Brain microvascular endothelial cell (primary cell): ENCODE measurements around the gene BAZ1B.

Source experiments
- DNase-seq: peaks from one replicate; pipeline ENCODE4 v3.0.0-alpha.2; 2020
- H3K27ac ChIP-seq: fragments of 250-450 bp; sonication (Bioruptor Pico); 2 replicates; pipeline ENCODE4 v1.5.1; 2020; ENCODE audit warnings: mild to moderate bottlenecking, moderate library complexity
- H3K27me3 ChIP-seq: fragments of 250-450 bp; sonication (Bioruptor Pico); replicated peaks from 2 replicates; pipeline ENCODE4 v1.5.1; 2020; ENCODE audit warnings: mild to moderate bottlenecking
- H3K36me3 ChIP-seq: fragments of 250-450 bp; sonication (Bioruptor Pico); replicated peaks from 2 replicates; pipeline ENCODE4 v1.5.1; 2020; ENCODE audit warnings: mild to moderate bottlenecking
- H3K4me3 ChIP-seq: 2 replicates; pipeline ENCODE4 v1.5.1; 2011; ENCODE audit warnings: low read depth, mild to moderate bottlenecking, control low read depth, low read length, moderate library complexity
- in situ Hi-C: cut with HindIII; loops from 2 replicates; pipeline ENCODE4 v1.10.0; 2017; ENCODE audit warnings: low sequenced_read_pairs, low pct_ligation_motif_present
- TF ChIP-seq, protein P1 (sequence below): IDR thresholded peaks from 2 replicates; pipeline ENCODE4 v1.5.1; 2011; ENCODE audit warnings: low read depth, mild to moderate bottlenecking, moderate library complexity, low read length, control low read depth, inconsistent platforms; ENCODE audit errors: missing control alignments

Gene BAZ1B

DNA sequence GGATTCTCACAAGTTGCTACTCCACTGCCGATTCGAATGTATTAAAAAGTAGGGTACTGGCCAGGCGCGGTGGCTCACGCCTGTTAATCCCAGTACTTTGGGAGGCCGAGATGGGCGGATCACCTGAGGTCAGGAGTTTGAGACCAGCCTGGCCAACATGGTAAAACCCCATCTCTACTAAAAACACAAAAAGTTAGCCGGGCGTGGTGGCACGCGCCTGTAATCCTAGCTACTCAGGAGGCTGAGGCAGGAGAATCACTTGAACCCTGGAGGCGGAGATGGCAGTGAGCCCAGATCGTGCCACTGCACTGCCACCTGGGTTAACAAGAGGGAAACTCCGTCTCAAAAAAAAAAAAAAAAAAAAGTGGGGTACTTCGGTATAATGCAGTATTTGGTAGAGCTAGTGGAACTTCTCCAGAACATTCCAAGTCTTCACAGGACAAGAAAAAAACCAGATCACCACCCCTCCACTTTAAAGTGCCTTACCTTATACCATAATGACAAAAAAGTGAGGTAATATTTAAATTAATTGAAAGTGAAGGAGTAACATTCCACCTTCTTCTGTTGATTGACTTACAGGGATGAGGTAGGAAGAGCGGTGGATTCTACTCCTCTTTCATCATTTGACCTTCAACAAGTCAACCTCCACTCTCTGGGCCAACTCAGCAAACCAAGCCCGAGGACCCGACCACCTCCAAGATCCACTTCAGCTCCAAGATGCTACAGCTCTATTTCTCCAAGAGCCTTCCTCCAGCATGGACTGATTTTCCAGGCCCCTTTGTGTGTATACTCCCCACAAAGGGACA is 2.0 kb downstream of the BAZ1B start:
- in situ Hi-C loops, result no loop called here
- peak overlapping the region; percentile 4 for H3K27ac ChIP-seq
- DNase-seq, result no peak

DNA sequence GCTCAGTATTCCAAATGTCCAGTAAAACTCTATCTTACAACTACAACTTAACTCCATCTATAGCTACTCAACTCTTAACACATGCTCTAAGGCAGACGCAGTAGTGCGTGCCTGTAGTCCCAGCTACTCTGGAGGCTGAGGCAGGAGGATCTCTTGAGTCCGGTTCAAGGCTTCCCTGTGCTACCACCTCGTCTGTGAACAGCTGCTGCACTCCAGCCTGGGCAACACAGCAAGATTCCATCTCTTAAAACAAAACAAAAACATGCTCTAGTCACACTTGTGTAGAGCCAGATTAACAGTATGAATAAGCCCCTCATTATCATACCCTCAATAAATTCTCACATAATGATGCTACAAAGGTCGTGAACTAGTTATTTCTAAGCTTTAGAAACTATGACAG is 3.6 kb downstream of the BAZ1B start:
- in situ Hi-C loops, result no loop called here
- H3K27me3 ChIP-seq, result no peaks in the 10 kb centered on the region
- DNase-seq, result no peak
- H3K4me3 ChIP-seq, result no peak overlapping the region
- no peak overlapping the region for H3K27ac ChIP-seq
- H3K36me3 ChIP-seq, result peaks cover 4% of the 10 kb centered on the region
- TF ChIP-seq, protein P1, sequence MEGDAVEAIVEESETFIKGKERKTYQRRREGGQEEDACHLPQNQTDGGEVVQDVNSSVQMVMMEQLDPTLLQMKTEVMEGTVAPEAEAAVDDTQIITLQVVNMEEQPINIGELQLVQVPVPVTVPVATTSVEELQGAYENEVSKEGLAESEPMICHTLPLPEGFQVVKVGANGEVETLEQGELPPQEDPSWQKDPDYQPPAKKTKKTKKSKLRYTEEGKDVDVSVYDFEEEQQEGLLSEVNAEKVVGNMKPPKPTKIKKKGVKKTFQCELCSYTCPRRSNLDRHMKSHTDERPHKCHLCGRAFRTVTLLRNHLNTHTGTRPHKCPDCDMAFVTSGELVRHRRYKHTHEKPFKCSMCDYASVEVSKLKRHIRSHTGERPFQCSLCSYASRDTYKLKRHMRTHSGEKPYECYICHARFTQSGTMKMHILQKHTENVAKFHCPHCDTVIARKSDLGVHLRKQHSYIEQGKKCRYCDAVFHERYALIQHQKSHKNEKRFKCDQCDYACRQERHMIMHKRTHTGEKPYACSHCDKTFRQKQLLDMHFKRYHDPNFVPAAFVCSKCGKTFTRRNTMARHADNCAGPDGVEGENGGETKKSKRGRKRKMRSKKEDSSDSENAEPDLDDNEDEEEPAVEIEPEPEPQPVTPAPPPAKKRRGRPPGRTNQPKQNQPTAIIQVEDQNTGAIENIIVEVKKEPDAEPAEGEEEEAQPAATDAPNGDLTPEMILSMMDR, result no peak

More for the DNA sequence above, 2.0 kb downstream of the BAZ1B start:
- Histone ChIP-seq H3K4me3 (peak overlapping the region; percentile 77), H3K36me3 (peaks cover 4% of the 10 kb centered on the region), H3K27me3 (no peaks in the 10 kb centered on the region)
- TF ChIP-seq, protein P1, result no peak

DNA sequence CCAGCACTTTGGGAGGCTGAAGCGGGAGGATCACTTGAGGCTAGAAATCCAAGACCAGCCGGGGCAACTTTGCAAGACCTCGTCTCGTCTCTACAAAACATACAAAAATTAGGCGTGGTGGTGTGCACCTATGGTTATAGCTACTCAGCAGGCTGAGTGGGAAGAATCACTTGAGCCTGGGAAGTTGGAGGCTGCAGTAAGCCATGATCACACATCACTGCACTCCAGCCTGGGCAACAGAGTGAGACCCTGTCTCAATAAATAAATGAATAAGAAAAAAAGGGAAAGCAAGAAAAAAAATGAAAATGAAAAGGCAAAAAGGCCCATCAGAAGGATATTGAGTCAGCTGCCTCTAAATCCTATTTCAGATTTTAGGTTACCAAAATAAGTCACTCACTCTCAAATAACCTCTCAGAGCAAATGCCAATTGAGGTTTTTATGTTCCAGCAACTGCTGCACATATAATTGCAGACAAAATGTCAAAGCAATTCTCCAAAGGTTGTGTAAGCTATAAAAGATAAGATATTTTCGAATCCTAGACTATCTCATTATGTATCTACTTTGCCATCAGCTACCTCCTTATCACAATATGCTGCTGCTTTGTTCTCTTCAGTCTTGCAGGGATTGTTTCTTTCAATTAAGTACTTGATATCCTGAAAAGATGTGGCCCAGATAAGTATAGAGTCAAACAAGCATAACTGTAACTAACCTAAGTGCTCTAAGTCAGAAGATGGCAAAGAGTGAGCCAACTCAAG is 4.7 kb downstream of the BAZ1B start:
- TF ChIP-seq, protein P1, result no peak
- Histone ChIP-seq H3K36me3 (peaks cover 4% of the 10 kb centered on the region), H3K27ac (no peak overlapping the region), H3K4me3 (no peak overlapping the region), H3K27me3 (no peaks in the 10 kb centered on the region)
- in situ Hi-C loops, result no loop called here
- no peak for DNase-seq

DNA sequence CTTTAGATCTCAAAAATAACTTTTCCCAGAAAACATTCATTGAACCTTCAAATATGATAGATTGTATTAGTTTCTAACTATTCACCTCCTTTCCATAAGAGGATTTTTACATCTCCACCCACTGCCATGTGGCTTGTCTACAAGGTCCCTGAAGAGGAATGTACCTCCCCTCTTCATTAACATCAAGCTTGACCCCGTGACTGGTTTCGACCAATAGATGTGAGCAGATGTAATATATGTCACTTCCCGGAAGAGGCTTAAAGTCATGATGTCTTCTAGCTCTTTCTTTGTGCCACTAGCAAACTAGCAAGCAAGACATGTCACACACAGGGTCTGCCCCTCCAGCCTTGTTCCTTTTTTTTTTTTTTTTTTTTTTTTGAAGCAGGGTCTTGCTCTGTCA is 6.9 kb downstream of the BAZ1B start:
- Histone ChIP-seq H3K27ac (no peak overlapping the region), H3K27me3 (no peaks in the 10 kb centered on the region), H3K36me3 (peaks cover 12% of the 10 kb centered on the region), H3K4me3 (no peak overlapping the region)
- TF ChIP-seq, protein P1, result no peak
- DNase-seq, result no peak
- in situ Hi-C loops, result no loop called here

DNA sequence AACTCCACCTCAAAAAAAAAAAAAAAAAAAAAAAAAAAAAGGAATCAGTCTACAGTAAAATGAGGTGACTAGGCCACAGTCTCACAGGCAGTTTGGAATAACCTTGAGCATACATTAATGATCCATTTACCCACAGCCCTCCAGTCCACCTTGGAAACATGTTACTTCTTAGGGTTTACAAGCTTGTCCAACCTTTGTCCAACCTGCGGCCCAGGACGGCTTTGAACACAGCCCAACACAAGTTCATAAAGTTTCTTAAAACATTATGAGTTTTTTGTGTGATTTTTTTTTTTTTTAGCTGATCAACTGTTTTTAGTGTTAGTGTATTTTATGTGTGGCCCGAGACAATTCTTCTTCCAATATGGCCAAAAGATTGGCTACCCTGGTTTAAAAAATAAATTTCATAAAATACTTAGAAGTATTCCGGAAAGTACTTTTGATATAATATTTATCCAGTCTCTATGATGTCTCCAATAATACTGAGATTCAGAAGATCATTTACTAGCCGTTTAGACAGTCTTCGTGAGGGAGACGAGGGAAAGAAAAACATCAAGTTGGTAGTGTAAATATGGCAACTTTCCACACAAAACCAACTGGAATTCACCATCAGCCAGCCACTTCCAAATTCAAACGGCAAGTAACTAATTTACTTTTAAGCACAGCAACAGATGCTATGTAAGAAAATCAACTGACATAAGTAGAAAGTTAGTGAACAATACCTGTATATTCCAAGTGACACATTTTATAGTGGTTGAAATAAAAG is 9.9 kb downstream of the BAZ1B start:
- Histone ChIP-seq H3K4me3 (no peak overlapping the region), H3K27ac (no peak overlapping the region), H3K27me3 (no peaks in the 10 kb centered on the region), H3K36me3 (peaks cover 42% of the 10 kb centered on the region)
- DNase-seq, result peak; percentile 11
- in situ Hi-C loops, result no loop called here
- TF ChIP-seq, protein P1, result no peak
